ENCODE measurements around the gene TMEM141.
"Not testable (repeated sequence)": the region's sequence is repeated elsewhere in the genome, so short reads cannot be mapped to it uniquely, and the experiment has no call there.

TMEM141 gene

GRCh38 chr9:136774416-136775045, 16.6 kb upstream of the TMEM141 start:
- DNase-seq: no peak

- DNase-seq: no peak
These were observed 16.0 kb upstream of the TMEM141 start for GRCh38 chr9:136775191-136775590.

GRCh38 chr9:136776947-136777346, 14.2 kb upstream of the TMEM141 start:
- DNase-seq: no peak

- no peak for DNase-seq
These were observed 13.8 kb upstream of the TMEM141 start for GRCh38 chr9:136777359-136777758.

- no peak for DNase-seq
These were observed 11.3 kb upstream of the TMEM141 start for GRCh38 chr9:136779808-136780207.

- no peak for DNase-seq
These were observed 8.7 kb upstream of the TMEM141 start for GRCh38 chr9:136782452-136782851.

GRCh38 chr9:136784249-136784996, 6.7 kb upstream of the TMEM141 start:
- DNase-seq: peak; percentile 13 to 50

- no peak for DNase-seq
These were observed 6.2 kb upstream of the TMEM141 start for GRCh38 chr9:136784997-136785361.

- not testable (repeated sequence) for DNase-seq
These were observed 5.4 kb upstream of the TMEM141 start for GRCh38 chr9:136785565-136786355.

GRCh38 chr9:136786451-136786850, 4.7 kb upstream of the TMEM141 start:
- DNase-seq: no peak

- not testable (repeated sequence) for DNase-seq
These were observed 4.2 kb upstream of the TMEM141 start for GRCh38 chr9:136786983-136787382.

- DNase-seq: peak; percentile 27 to 73
These were observed 3.3 kb upstream of the TMEM141 start for GRCh38 chr9:136787690-136788400.

GRCh38 chr9:136788644-136789522, 2.3 kb upstream of the TMEM141 start:
- DNase-seq: not testable (repeated sequence)

- no peak for DNase-seq
These were observed 1.6 kb upstream of the TMEM141 start for GRCh38 chr9:136789523-136789937.

- DNase-seq: peak in 1 of 2 experiments; percentile 34
These were observed 552 bp downstream of the TMEM141 start for GRCh38 chr9:136791516-136792276.

GRCh38 chr9:136792321-136793085, 1.4 kb downstream of the TMEM141 start:
- peak in 1 of 2 experiments; percentile 12 for DNase-seq

- no peak for DNase-seq
These were observed 2.2 kb downstream of the TMEM141 start for GRCh38 chr9:136793086-136793946.

GRCh38 chr9:136794281-136794999, 3.3 kb downstream of the TMEM141 start:
- DNase-seq: no peak

GRCh38 chr9:136795000-136795348, 3.8 kb downstream of the TMEM141 start:
- DNase-seq: no peak

Measured in NCI-H446 (cell line).